ENCODE results near the gene OOSP4A.

The OOSP4A gene

DNA sequence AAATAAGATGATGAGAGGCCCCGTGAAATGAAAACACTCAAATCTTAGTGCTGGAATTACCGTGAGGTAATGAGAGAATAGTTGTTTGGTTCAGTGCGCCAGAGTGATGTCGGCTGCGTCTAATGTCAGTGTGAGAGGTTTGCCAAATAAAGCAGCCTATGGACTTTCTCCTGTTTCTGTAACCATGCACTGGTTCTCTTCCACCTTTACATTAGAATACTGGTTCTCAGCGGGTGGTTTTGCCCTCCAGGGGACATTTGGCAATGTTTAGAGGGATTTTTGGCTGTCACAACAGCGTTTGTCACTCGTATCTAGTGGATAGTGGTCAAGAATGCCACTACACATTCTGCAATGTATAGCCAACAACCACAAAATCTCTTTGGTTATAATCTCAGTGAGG lies 54.2 kb downstream of the OOSP4A start:
- Histone ChIP-seq H3K27ac (ENCODE audit: low read length) (no peak overlapping the region), H3K27me3 (ENCODE audit: control insufficient read depth in 1 of 2, insufficient read depth in 2 of 2, low read length in 2 of 2) (no peaks in the 10 kb centered on the region), H3K9me3 (ENCODE audit: control insufficient read depth in 2 of 2, low read length in 2 of 2) (no peaks in the 10 kb centered on the region), H3K9ac (ENCODE audit: low read length in 2 of 2) (no peak overlapping the region), H3K4me1 (ENCODE audit: control insufficient read depth, insufficient read depth, low read length) (no peaks in the 10 kb centered on the region), H3K4me3 (ENCODE audit: low read length in 2 of 2) (no peak overlapping the region), H3K36me3 (ENCODE audit: control insufficient read depth in 2 of 2, insufficient read depth in 2 of 2, low read length in 2 of 2) (no peaks in the 10 kb centered on the region)
